Skeletal muscle tissue (tissue), 4 donors: ENCODE data around the gene DDX28. TPM values are rescaled to one million over a fixed set of nuclear protein-coding genes. Genes with fewer than 3 reads are reported as not detected.
A peak's percentile ranks its signal among the peaks of the same experiment; 100 is the strongest.
"Not testable (repeated sequence)": the region's sequence is repeated elsewhere in the genome, so short reads cannot be mapped to it uniquely, and the experiment has no call there.

Source experiments
- H3K27ac ChIP-seq: one replicate; pipeline ENCODE4 v1.7.0; 2013; ENCODE audit warnings: mild to moderate bottlenecking, low read depth, low read length, inconsistent platforms
- H3K27me3 ChIP-seq, 3 donors: one replicate each; pipeline ENCODE4 v1.7.0; 2013; ENCODE audit warnings: low read length in 3 of 3; ENCODE audit not compliant: control insufficient read depth in 3 of 3, insufficient read depth in 3 of 3
- H3K36me3 ChIP-seq, 3 donors: one replicate each; pipeline ENCODE4 v1.7.0; 2013; ENCODE audit warnings: low read length in 3 of 3; ENCODE audit not compliant: control insufficient read depth in 3 of 3, insufficient read depth in 3 of 3
- H3K4me1 ChIP-seq, 3 donors: one replicate each; pipeline ENCODE4 v1.7.0; 2013; ENCODE audit warnings: low read length in 3 of 3, mild to moderate bottlenecking in 3 of 3; ENCODE audit not compliant: control insufficient read depth in 3 of 3, insufficient read depth in 3 of 3
- H3K4me3 ChIP-seq, 3 donors: one replicate each; pipeline ENCODE4 v1.7.0; 2013; ENCODE audit warnings: low read length in 3 of 3
- H3K9ac ChIP-seq, 3 donors: one replicate each; pipeline ENCODE4 v1.7.0; 2013; ENCODE audit warnings: low read length in 3 of 3, mild to moderate bottlenecking in 3 of 3, moderate library complexity in 2 of 3, low read depth in 1 of 3
- H3K9me3 ChIP-seq, 3 donors: one replicate each; pipeline ENCODE4 v1.7.0; 2013; ENCODE audit warnings: low read length in 3 of 3; ENCODE audit not compliant: control insufficient read depth in 3 of 3
- total RNA-seq: library from RNA; depleted of rRNA; stranded (reverse); fragments of >200 nt; gene quantifications from one replicate; pipeline ENCODE4 v1.2.3, GENCODE V29; 2014
- donor health status: Osteomylitis.

DDX28 gene
- total RNA-seq, 1 donor from 2014 or later = 14.1 TPM

GRCh38 chr16:68040506-68041288, 17.7 kb upstream of the DDX28 start:
- Histone ChIP-seq H3K27me3 (no peaks in the 10 kb centered on the region), H3K4me3 (no peak overlapping the region), H3K9me3 (no peaks in the 10 kb centered on the region), H3K36me3 (no peaks in the 10 kb centered on the region), H3K4me1 (peaks cover 0 to 8% (median 4%) of the 10 kb centered on the region in 3 donors), H3K9ac (no peak overlapping the region), H3K27ac (no peak overlapping the region)

- Histone ChIP-seq H3K27ac (peak overlapping the region; percentile 52), H3K27me3 (no peaks in the 10 kb centered on the region), H3K4me1 (peaks cover 4 to 10% (median 6%) of the 10 kb centered on the region in 3 donors), H3K36me3 (no peaks in the 10 kb centered on the region), H3K9me3 (no peaks in the 10 kb centered on the region), H3K9ac (no peak overlapping the region), H3K4me3 (no peak overlapping the region)
These were observed 15.0 kb upstream of the DDX28 start for GRCh38 chr16:68037841-68038597.

GRCh38 chr16:68035227-68035626, 12.2 kb upstream of the DDX28 start:
- Histone ChIP-seq H3K4me3 (no peak overlapping the region), H3K36me3 (peaks cover 0 to 4% (median 2%) of the 10 kb centered on the region in 3 donors), H3K27me3 (no peaks in the 10 kb centered on the region), H3K9me3 (no peaks in the 10 kb centered on the region), H3K9ac (no peak overlapping the region), H3K4me1 (peaks cover 4 to 13% (median 7%) of the 10 kb centered on the region in 3 donors), H3K27ac (no peak overlapping the region)

- Histone ChIP-seq H3K27ac (no peak overlapping the region), H3K27me3 (no peaks in the 10 kb centered on the region), H3K4me1 (peaks cover 3 to 13% (median 6%) of the 10 kb centered on the region in 3 donors), H3K9ac (no peak overlapping the region), H3K9me3 (no peaks in the 10 kb centered on the region), H3K36me3 (peaks cover 2 to 9% (median 6%) of the 10 kb centered on the region in 3 donors), H3K4me3 (no peak overlapping the region)
These were observed 10.1 kb upstream of the DDX28 start for GRCh38 chr16:68033101-68033500.

- Histone ChIP-seq H3K27me3 (no peaks in the 10 kb centered on the region), H3K9ac (no peak overlapping the region), H3K9me3 (no peaks in the 10 kb centered on the region), H3K36me3 (peaks cover 2 to 17% (median 6%) of the 10 kb centered on the region in 3 donors), H3K27ac (no peak overlapping the region), H3K4me3 (no peak overlapping the region), H3K4me1 (peaks cover 0 to 13% (median 2%) of the 10 kb centered on the region in 3 donors)
These were observed 8.9 kb upstream of the DDX28 start for GRCh38 chr16:68031951-68032350.

- H3K36me3 ChIP-seq = peaks cover 2 to 23% (median 10%) of the 10 kb centered on the region in 3 donors
- H3K4me1 ChIP-seq, H3K4me3 ChIP-seq, H3K27me3 ChIP-seq, H3K9me3 ChIP-seq, H3K27ac ChIP-seq, H3K9ac ChIP-seq: not testable (repeated sequence)
These were observed 7.1 kb upstream of the DDX28 start for GRCh38 chr16:68030108-68030507.

- peaks cover 1 to 8% (median 5%) of the 10 kb centered on the region in 3 donors for H3K4me1 ChIP-seq
- no peak overlapping the region for H3K27ac ChIP-seq
- H3K36me3 ChIP-seq = peaks cover 2 to 23% (median 10%) of the 10 kb centered on the region in 3 donors
- H3K27me3 ChIP-seq = no peaks in the 10 kb centered on the region
- no peaks in the 10 kb centered on the region for H3K9me3 ChIP-seq
- no peak overlapping the region for H3K9ac ChIP-seq
- H3K4me3 ChIP-seq = no peak overlapping the region
These were observed 6.0 kb upstream of the DDX28 start for GRCh38 chr16:68028996-68029395.

GRCh38 chr16:68022278-68022727, 729 bp downstream of the DDX28 start:
- Histone ChIP-seq H3K4me1 (peaks cover 23 to 34% (median 30%) of the 10 kb centered on the region in 3 donors), H3K4me3 (peak overlapping the region; percentile 98 to 100 (median 99)), H3K9me3 (no peaks in the 10 kb centered on the region), H3K27ac (peak overlapping the region; percentile 86), H3K27me3 (no peaks in the 10 kb centered on the region), H3K9ac (peak overlapping the region; percentile 98 to 99 (median 99)), H3K36me3 (peaks cover 10 to 13% (median 12%) of the 10 kb centered on the region in 3 donors)

GRCh38 chr16:68021490-68021889, 1.5 kb downstream of the DDX28 start:
- Histone ChIP-seq H3K27ac (no peak overlapping the region), H3K9me3 (no peaks in the 10 kb centered on the region), H3K27me3 (no peaks in the 10 kb centered on the region), H3K9ac (peak overlapping the region; percentile 17 to 99 (median 98)), H3K4me1 (peaks cover 23 to 34% (median 30%) of the 10 kb centered on the region in 3 donors), H3K4me3 (peak overlapping the region; percentile 98 to 100 (median 99)), H3K36me3 (peaks cover 9 to 13% (median 12%) of the 10 kb centered on the region in 3 donors)
